Measurements from ENCODE around the gene KRT79.

The KRT79 gene

GRCh38 chr12:52835271-52836041 lies 1.3 kb upstream of the KRT79 start:
- TF ChIP-seq POLR2A (IDR thresholded peaks at IDR 0.05; ENCODE audit: low read depth, low read length) = no peak
- FAIRE-seq (no peak), DNase-seq (ENCODE audit: insufficient read length, low spot score) (no peak)

- FAIRE-seq (no peak), DNase-seq (ENCODE audit: insufficient read length, low spot score) (no peak)
- TF ChIP-seq POLR2A (IDR thresholded peaks at IDR 0.05; ENCODE audit: low read depth, low read length) = no peak
Measured at GRCh38 chr12:52834727-52835001, 553 bp upstream of the KRT79 start.

- no peak for TF ChIP-seq POLR2A (IDR thresholded peaks at IDR 0.05; ENCODE audit: low read depth, low read length)
- FAIRE-seq (no peak), DNase-seq (ENCODE audit: insufficient read length, low spot score) (no peak)
Measured at GRCh38 chr12:52832985-52833905, 866 bp downstream of the KRT79 start.

GRCh38 chr12:52832451-52832850 lies 1.7 kb downstream of the KRT79 start:
- no peak for FAIRE-seq
- no peak for DNase-seq (ENCODE audit: insufficient read length, low spot score)
- TF ChIP-seq POLR2A (IDR thresholded peaks at IDR 0.05; ENCODE audit: low read depth, low read length) = no peak

GRCh38 chr12:52831251-52831650 lies 2.9 kb downstream of the KRT79 start:
- FAIRE-seq (no peak), DNase-seq (ENCODE audit: insufficient read length, low spot score) (no peak)
- no peak for TF ChIP-seq POLR2A (IDR thresholded peaks at IDR 0.05; ENCODE audit: low read depth, low read length)

GRCh38 chr12:52829986-52830770 lies 3.9 kb downstream of the KRT79 start:
- no peak for FAIRE-seq

GRCh38 chr12:52828591-52829021 lies 5.5 kb downstream of the KRT79 start:
- TF ChIP-seq POLR2A (IDR thresholded peaks at IDR 0.05; ENCODE audit: low read depth, low read length) = no peak
- FAIRE-seq = no peak
- no peak for DNase-seq (ENCODE audit: insufficient read length, low spot score)

More at GRCh38 chr12:52829986-52830770, 3.9 kb downstream of the KRT79 start:
- no peak for DNase-seq (ENCODE audit: insufficient read length, low spot score)
- TF ChIP-seq POLR2A (IDR thresholded peaks at IDR 0.05; ENCODE audit: low read depth, low read length) = no peak

- no peak for TF ChIP-seq POLR2A (IDR thresholded peaks at IDR 0.05; ENCODE audit: low read depth, low read length)
- DNase-seq (ENCODE audit: insufficient read length, low spot score) (no peak), FAIRE-seq (no peak)
Measured at GRCh38 chr12:52828156-52828555, 6.0 kb downstream of the KRT79 start.

GRCh38 chr12:52827499-52828090 lies 6.5 kb downstream of the KRT79 start:
- no peak for FAIRE-seq
- DNase-seq (ENCODE audit: insufficient read length, low spot score) = no peak
- no peak for TF ChIP-seq POLR2A (IDR thresholded peaks at IDR 0.05; ENCODE audit: low read depth, low read length)

GRCh38 chr12:52826611-52827498 lies 7.3 kb downstream of the KRT79 start:
- DNase-seq (ENCODE audit: insufficient read length, low spot score) = no peak

GRCh38 chr12:52825961-52826360 lies 8.2 kb downstream of the KRT79 start:
- no peak for FAIRE-seq
- no peak for DNase-seq (ENCODE audit: insufficient read length, low spot score)
- no peak for TF ChIP-seq POLR2A (IDR thresholded peaks at IDR 0.05; ENCODE audit: low read depth, low read length)

More at GRCh38 chr12:52826611-52827498, 7.3 kb downstream of the KRT79 start:
- TF ChIP-seq POLR2A (IDR thresholded peaks at IDR 0.05; ENCODE audit: low read depth, low read length) = no peak
- no peak for FAIRE-seq

GRCh38 chr12:52824741-52825410 lies 9.2 kb downstream of the KRT79 start:
- TF ChIP-seq POLR2A (IDR thresholded peaks at IDR 0.05; ENCODE audit: low read depth, low read length) = no peak
- FAIRE-seq (no peak), DNase-seq (ENCODE audit: insufficient read length, low spot score) (no peak)
